Activated T-cell treated with anti-CD3 and anti-CD28 coated beads, Interleukin-2, amount 50 U/mL, for 1 hour (primary cell): ENCODE results near the gene UBR7.
"Not testable (repeated sequence)": the region's sequence is repeated elsewhere in the genome, so short reads cannot be mapped to it uniquely, and the experiment has no call there.

Experiments
- DNase-seq: peaks from one replicate; pipeline ENCODE4 v3.0.0-alpha.2; 2020

UBR7 gene, protein sequence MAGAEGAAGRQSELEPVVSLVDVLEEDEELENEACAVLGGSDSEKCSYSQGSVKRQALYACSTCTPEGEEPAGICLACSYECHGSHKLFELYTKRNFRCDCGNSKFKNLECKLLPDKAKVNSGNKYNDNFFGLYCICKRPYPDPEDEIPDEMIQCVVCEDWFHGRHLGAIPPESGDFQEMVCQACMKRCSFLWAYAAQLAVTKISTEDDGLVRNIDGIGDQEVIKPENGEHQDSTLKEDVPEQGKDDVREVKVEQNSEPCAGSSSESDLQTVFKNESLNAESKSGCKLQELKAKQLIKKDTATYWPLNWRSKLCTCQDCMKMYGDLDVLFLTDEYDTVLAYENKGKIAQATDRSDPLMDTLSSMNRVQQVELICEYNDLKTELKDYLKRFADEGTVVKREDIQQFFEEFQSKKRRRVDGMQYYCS

DNA sequence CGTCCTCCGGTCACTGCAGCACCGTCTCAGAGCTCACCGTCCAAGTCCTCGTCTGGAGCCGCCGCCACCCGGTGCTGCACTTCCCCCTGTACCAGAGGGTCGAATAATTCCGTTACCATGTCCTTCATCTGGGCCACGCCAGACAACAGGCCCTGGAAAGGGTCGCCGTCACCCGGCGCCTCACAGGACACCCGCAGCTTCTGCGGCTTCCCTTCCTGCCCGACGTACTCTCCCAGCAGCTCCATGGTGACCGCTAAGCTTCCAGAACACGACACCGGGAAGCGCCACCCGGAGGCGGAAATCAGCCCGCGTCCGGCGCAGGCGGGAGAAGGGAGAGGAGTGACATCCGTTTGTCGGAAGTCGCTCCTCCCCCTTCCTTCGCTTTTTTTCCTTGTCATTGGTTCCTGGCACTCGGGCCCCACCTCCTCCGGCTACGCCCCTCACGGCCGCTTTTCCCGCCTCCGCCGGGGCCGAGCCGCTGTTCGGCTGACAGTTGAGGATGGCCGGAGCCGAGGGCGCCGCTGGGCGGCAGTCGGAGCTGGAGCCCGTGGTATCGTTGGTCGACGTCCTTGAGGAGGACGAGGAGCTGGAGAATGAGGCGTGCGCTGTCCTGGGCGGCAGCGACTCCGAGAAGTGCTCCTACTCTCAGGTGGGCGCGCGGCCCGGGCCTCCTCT lies at the start of gene UBR7, which contains the start of gene GON7:
Gene UBR7, plus strand, starts transcription at position 464 of the 675 bp plus-strand sequence. Its CDS starts 36 bp downstream, at position 500.
Gene GON7, minus strand, starts transcription at position 273 of the 675 bp plus-strand sequence. Its CDS starts 28 bp downstream, at position 245.
- peak; percentile 85 for DNase-seq

DNA sequence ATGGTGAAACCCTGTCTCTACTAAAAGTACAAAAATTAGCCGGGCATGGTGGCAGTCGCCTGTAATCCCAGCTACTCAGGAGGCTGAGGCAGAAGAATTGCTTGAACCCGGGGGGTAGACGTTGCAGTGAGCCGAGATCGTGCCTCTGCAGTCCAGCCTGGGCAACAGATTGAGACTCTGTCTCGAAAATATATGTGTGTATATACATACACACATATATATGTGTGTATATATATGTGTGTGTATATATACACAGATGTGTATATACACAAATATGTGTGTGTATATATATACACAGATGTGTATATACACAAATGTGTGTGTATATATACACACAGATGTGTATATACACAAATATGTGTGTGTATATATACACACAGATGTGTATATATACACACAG lies 48.7 kb upstream of the UBR7 start:
- not testable (repeated sequence) for DNase-seq

DNA sequence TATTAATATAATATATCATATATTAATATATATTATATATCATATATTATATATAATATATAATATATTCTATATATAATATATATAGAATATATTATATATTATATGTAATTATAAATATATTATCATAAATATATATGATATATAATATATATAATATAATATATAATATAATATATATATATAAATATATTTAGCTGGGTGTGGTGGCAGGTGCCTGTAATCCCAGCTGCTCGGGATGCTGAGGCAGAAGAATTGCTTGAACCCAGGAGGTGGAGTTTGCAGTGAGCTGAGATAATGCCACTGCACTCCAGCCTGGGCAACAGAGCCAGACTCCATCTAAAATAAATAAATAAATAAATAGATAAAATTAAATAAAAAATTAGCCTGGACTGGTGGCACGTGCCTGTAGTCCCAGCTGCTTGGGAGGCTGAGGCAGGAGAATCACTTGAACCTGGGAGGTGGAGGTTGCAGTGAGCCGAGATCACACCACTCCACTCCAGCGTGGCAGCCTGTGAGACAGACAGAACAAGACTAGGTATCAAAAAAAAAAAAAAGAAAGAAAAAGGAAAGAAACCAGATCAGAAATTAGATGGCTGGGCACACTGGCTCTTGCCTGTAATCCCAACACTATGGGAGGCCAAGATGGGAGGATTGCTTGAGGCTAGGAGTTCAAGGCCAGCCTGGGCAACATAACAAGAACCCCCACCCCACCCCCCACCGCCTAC lies 47.3 kb upstream of the UBR7 start:
- not testable (repeated sequence) for DNase-seq

DNA sequence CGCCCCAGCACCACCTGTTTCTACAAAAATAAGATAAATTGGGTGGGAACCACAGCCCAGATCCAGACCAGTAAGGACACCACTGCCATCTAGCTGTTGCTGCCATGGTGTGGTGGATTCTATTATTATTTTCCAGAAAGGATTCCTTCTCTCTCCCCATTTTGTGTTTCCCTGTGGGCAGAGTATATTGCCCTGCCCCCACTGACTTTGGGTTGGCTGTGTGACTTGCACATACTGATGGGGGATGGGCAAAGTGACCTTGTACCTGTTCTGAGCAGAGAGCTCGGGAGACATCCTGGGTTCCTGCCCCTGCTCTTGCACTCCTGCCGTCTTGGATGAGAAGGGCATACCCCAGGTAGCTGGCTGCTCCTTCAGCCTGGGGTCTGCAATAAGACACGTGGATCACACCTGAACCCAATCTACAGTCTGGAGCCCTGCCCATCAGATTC lies 46.7 kb upstream of the UBR7 start:
- DNase-seq: no peak

DNA sequence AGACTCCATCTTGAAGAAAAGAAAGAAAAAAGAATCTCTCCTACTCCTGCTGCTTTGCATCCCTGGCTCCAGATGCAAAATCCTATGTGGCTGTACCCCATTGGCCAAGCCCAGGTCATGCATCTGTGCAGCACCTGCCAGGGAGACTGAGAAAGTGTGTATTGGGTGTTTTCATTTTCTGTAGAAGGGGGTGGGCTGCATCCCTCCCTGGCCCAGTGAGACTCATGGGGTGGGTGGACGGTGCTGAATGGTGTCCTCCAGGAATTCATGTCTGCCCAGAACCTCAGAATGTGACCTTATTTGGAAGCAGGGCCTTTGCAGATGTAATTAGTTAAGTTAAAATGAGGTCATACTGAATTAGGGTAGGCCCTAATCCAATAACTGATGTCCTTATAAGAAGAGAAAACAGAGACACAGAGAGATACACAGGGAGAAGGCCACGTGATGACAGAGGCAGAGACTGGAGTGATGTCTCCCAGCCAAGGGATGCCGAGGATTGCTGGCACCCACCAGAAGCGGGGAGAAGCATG lies 45.6 kb upstream of the UBR7 start:
- DNase-seq: no peak

DNA sequence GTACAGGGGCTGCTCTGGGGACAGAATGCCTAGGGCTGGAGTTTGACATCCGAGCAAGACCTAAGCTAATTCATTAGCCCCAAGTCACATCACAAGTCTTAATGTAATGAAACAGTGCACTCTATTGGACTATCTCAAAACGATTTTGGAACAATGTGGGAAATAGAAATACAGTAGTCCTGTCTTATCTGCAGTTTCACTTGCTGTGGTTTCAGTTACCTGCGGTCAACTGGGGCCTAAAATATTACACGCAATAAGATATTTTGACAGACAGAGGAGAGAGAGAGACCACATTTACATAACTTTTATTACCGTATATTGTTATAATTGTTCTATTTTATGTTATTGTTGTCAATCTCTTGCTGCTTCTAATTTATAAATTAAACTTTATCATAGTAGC lies 43.5 kb upstream of the UBR7 start:
- DNase-seq: no peak

DNA sequence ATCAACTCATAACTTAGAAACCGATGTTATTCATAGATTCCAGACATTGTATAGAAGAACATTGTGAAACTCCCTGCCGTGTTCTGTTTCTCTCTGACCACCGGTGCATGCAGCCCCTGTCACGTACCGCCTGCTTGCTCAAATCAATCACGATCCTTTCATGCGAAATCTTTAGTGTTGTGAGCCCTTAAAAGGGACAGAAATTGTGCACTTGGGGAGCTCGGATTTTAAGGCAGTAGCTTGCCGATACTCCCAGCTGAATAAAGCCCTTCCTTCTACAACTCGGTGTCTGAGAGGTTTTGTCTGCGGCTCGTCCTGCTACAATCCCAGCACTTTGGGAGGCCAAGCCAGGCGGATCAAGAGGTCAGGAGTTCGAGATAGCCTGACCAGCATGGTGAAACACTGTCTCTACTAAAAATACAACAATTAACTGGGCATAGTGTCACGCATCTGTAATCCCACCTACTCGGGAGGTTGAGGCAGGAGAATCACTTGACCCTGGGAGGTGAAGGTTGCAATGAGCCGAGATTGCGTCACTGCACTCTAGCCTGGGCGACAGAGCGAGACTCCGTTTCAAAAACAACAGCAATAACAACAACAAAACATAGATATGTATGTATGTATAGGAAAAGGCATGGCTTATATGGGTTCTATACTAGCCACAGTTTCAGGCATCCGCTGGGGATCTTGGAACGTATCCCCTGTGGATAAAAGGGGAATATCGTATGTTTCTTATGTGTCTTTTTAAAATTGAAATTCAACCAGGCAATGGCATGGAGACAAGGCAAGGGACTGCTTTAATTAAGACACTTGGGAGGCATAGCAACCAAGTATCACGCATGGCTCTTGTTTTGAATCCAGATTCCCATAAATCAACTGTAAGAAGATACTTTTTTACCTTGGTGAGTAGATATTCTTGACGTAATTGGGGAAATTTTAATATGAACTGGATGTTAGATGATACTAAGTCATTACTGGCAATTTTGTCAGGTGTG lies 41.5 kb upstream of the UBR7 start:
- not testable (repeated sequence) for DNase-seq

DNA sequence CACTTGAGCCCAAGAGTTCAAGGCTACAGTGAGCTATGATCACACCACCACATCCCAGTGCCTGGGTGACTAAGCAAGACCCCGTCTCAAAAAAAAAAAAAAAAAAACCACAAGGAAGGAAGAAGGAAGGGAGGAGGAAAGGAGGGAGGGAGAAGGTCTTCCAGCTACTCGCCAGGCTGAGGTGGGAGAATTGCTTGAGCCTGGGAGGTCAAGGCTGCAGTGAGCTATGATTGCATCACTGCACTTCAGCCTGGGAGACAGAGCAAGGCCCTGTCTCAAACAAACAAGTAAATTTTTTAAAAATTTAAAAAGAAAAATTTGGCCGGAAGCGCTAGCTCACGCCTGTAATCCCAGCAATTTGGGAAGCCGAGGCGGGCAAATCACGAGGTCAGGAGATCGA lies 38.4 kb upstream of the UBR7 start:
- not testable (repeated sequence) for DNase-seq

DNA sequence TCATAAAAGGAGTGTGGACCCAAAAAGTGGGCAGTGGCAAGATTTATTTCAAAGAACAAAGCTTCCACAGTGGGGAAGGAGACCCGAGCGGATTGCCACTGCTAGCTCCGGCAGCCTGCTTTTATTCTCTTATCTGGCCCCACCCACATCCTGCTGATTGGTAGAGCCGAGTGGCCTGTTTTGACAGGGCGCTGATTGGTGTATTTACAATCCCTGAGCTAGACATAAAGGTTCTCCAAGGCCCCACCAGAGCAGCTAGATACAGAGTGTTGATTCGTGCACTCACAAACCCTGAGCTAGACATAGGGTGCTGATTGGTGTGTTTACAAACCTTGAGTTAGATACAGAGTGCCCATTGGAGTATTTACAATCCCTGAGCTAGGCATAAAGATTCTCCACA lies 37.4 kb upstream of the UBR7 start:
- DNase-seq: not testable (repeated sequence)

DNA sequence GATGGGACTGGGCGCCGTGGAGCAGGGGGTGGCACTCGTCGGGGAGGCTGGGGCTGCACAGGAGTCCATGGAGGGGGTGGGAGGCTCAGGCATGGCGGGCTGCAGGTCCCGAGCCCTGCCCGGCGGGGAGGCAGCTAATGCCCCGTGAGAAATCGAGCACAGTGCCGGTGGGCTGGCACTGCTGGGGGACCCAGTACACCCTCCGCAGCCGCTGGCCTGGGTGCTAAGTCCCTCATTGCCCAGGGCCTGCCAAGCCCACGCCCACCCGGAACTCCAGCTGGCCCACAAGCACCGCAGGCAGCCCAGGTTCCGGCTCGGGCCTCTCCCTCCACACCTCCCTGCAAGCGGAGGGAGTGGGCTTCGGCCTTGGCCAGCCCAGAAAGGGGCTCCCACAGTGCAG lies 36.9 kb upstream of the UBR7 start:
- not testable (repeated sequence) for DNase-seq

DNA sequence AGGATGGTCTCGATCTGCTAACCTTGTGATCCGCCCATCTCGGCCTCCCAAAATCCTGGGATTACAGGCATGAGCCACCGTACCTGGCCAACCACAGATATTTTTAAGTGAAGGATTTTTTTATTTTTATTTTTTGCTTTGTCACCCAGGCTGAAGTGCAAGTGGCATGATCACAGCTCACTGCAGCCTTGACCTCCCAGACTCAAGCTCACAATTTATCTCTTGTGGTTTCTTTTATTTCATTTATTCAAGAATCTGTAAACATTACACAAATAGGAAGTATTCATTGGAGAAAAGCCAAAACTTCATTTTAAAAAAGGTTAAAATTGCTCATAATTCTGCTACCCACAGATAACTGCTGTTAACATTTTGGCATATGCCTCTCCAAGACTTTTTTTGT lies 35.7 kb upstream of the UBR7 start:
- no peak for DNase-seq

DNA sequence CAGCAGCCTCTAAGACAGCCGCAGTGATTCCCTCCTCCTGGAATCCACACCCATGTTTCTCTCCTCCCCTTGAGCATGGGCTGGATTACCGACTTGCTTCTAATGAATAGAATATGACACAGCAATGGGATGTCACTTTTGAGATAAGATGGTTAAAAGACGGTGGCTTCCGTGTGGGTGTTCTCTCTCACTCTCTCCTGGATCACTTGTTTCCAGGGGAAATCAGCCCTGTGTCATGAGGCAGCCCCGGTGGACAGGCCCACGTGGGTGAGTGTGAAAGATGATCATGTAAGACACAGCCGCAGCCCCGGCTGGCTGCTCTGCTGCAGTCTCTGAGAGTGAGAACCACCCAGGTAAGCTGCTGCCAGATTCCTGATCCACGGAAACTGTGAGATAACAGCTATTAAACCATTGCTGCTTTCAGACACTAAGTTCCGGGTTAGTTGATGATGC lies 33.1 kb upstream of the UBR7 start:
- no peak for DNase-seq

DNA sequence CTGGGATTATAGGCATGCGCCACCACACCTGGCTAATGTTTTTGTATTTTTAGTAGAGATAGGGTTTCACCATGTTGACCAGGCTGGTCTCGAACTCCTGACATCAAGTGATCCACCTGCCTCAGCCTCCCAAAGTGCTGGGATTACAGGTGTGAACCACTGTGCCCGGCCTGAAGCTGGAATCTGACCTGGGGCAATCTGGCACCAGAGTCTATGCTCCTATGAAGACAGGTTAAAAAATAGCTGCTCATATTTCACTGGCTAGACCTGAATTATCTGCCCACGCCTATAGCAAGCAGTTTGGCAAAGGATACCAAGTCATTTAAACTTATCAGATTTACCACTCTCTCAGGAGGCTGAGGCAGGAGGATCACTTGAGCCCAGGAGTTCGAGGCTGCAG lies 32.3 kb upstream of the UBR7 start:
- DNase-seq: not testable (repeated sequence)

DNA sequence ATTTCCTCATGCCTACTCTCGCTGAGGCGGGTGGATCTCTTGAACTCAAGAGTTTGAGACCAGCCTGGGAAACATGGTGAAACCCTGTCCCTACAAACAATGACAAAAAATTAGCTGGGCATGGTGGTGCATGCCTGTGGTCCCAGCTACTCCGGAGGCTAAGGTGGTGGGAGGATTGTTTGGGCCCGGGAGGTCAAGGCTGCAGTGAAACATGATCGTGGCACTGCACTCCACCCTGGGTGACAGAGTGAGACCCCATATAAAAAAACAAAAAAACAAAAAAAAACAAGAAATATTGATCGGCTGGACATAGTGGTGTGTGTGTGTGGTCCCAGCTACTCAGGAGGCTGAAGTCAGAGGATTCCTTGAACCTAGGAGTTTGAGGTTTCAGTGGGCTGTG lies 31.6 kb upstream of the UBR7 start:
- no peak for DNase-seq

DNA sequence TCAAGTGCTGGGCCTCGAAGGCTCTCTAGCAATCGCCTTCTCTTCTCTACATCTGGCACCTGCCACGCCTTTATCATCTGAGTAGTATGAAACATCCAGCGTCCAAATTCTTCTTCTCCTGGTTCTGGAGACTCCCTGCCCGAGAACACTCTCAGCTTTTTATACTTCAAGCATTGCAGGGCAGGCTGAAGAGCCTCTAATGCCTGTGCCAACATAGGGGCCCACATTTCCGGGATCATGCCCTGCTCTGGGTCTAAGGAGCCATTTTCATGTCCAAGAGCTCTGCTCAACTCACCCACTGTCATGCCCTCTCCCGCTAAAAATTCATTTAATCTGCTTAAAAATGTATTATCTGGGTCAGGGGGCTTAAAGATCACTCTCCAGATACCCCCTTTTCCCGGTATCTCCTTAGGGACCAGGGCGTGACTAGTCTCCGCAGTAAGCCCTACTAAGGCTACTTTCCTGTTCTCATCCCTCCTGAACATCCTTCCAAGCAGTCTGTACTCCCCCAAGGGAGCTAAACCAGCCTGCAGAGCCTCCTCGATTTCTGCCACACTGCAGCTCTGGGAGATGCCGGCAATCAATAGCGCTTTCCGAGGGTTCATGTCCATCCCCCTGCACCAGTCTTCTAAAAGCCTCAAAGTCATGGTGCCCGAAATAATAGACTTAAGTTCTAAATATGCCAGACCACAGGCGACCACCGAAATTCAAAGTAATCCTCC lies 23.3 kb upstream of the UBR7 start:
- no peak for DNase-seq

DNA sequence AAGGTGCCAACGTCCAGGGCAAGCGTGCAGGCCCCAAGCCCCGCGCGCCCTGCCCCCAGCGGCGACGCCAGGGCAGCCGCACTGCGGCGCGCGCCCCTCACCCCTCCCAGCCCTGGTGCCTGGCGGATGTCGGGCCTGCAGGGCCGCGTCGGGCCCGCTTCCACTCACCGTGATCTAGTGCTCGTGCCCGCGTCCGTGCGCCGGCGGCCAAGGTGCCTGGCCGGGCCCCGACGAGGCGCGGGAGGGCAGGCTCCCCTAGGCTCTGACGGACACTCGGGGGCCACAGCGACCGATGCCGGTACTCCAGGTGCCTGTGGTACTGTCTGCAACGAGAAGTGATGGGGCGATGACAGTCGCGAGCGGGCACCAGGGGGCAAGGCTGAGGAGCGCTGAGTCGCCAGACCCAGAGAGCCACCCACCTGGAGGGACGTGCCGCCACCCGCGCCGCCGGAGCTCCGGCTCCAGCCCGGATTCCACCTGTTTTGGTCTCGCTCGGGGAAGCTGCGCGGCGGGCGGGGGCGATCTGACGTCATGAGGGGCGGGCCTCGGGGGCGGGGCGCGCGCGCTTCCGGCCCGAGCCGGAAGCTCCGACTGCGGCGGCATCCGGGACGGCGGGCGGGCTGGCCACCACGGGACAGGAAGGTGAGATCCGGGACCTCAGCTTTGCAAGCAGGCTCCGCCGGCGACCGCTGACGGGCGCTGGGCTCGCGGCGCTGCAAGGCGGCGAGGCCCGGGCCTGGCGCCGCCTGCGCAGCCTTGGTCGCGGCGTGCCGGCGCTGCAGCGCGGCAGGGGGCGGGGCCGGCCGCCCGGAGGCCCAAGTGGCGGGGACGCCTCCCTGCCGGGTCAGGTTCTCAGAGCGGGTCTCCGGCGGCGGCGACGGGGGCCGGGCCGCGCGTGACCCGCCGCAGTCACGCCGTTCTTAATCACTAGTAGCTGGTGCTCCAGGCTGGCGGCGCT lies 22.4 kb upstream of the UBR7 start, which contains the start of the genes LYSET and MOAP1:
Gene LYSET, plus strand, starts transcription at position 927 of the 958 bp plus-strand sequence. CDS start 89 bp downstream, outside the sequence.
Gene MOAP1, minus strand, starts transcription at position 507 of the 958 bp plus-strand sequence. CDS start 655 bp downstream, outside the sequence.
- peak; percentile 90 for DNase-seq

DNA sequence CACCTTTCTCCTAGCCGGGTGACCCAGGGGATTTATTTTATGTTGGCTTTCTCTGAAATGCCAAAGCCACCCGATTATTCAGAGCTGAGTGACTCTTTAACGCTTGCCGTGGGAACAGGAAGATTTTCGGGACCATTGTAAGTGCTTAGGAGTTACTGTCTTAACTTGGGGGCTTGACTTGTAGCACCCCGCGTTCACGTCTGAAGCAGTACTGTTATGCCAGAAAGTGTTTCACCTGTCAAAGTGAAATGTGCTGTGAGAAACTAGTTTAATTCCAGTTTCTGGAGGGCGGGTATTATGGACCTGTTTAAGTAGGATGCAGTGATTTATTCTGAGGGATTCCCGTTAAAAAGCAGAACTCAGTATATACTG lies 21.7 kb upstream of the UBR7 start:
- no peak for DNase-seq

DNA sequence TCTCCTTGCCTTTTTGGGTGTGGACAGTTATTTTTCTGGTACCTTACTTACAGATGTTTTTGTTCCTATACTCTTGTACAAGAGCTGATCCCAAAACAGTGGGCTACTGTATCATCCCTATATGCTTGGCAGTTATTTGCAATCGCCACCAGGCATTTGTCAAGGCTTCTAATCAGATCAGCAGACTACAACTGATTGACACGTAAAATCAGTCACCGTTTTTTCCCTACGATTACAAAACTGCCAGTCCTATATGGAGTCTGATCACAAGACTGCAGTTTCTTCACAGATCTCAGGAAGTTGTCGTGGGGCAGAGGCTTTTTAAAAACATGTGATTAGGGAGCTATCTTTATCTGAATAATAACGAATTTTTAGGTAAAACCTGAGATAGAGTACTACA lies 20.6 kb upstream of the UBR7 start:
- DNase-seq: no peak

DNA sequence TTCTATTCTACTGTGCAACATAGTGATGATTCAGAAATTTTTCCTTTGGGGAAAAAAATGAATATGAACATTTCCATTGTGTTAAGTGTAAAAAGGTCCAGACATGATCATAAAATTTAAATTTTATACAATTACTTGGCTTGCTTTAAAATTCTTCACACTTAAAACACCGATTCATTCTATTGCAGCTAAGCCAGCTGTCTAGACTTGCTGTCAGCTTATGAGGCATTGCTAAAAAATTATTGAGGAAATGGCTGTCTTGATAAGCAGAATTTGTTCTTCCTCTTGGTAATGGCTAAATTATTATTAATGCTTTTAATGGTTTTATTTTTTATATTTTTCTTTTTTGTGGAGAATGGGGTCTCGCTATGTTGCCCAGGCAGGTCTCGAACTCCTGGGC lies 20.1 kb upstream of the UBR7 start:
- DNase-seq: no peak
